HCT116 (cell line): ENCODE data around the gene BLID. TPM values are rescaled to one million over a fixed set of nuclear protein-coding genes. Genes with fewer than 3 reads are reported as not detected.

ENCODE experiments used
- ATAC-seq: fragments of 200-7000 bp; cut with Tn5 transposase; 2 replicates; pipeline ENCODE4 v1.9.1; 2020; ENCODE audit warnings: mild to moderate bottlenecking, moderate library complexity
- BruUV-seq: library from RNA; stranded (reverse); fragments of 400-500 nt; replicated peaks from 2 replicates; lab custom pipeline; 2021; lab: Mats Ljungman, UMichigan
- CTCF ChIA-PET: fragments of 300-600 bp; sonication (Branson Sonifier 250); formaldehyde crosslinking; loops from one replicate; lab custom pipeline; 2021; ENCODE audit warnings: antibody characterized with exemption; lab: Charles Lee
- POLR2A ChIA-PET: fragments of 300-600, 350-600 bp; sonication (Branson Sonifier 250); formaldehyde crosslinking; loops from one replicate; lab custom pipeline; 2021; ENCODE audit warnings: antibody characterized with exemption; lab: Charles Lee
- RAD21 ChIA-PET, 2 experiments: fragments of 300-600 bp; sonication (Branson Sonifier 250); formaldehyde crosslinking; loops; one replicate each; lab custom pipeline; 2023; ENCODE audit warnings: low total read pairs in 2 of 2; ENCODE audit not compliant: uncharacterized antibody in 2 of 2, unreplicated experiment in 2 of 2, low non-redundant PET in 1 of 2; lab: Charles Lee
- DNase-seq: peaks from one replicate; pipeline ENCODE4 v3.0.0-alpha.2; 2010; ENCODE audit warnings: low read depth, low spot score
- H2AFZ ChIP-seq: fragments of 200-600 bp; shearing (Covaris generic), sonication (generic); 2 replicates; pipeline ENCODE4 v1.6.1; 2017; ENCODE audit warnings: low read depth, mixed run types, mixed read lengths, antibody characterized with exemption, low read length; ENCODE audit not compliant: poor library complexity, severe bottlenecking
- H3K27ac ChIP-seq: 2 replicates; pipeline ENCODE4 v1.5.1; 2012; ENCODE audit warnings: low read depth, low read length
- H3K27me3 ChIP-seq: fragments of 200-600 bp; sonication (generic); 2 replicates; pipeline ENCODE4 v1.6.1; 2016; ENCODE audit warnings: mixed run types, low read length, mixed read lengths; ENCODE audit not compliant: insufficient read depth
- H3K36me3 ChIP-seq, 2 experiments: fragments of 200-500 bp in 1 of 2; fragments of 200-600 bp in 1 of 2; sonication (Bioruptor generic) in 1 of 2; sonication (generic) in 1 of 2; 2 replicates each; pipeline versions ENCODE4 v1.5.1 to v1.6.1; 2014 to 2016; ENCODE audit warnings: low read length in 2 of 2, inconsistent platforms in 1 of 2, mixed read lengths in 1 of 2, mixed run types in 1 of 2; ENCODE audit not compliant: insufficient read depth in 2 of 2, control insufficient read depth in 1 of 2
- H3K4me1 ChIP-seq, 2 experiments: fragments of 200-600 bp in 1 of 2; sonication (generic) in 1 of 2; 2 replicates each; pipeline versions ENCODE4 v1.5.1 to v1.6.1; 2012 to 2017; ENCODE audit warnings: low read length in 2 of 2, inconsistent platforms in 1 of 2, mild to moderate bottlenecking in 1 of 2, mixed read lengths in 1 of 2, mixed run types in 1 of 2, moderate library complexity in 1 of 2; ENCODE audit not compliant: insufficient read depth in 2 of 2, control insufficient read depth in 1 of 2
- H3K4me2 ChIP-seq: fragments of 200-600 bp; sonication (generic); 2 replicates; pipeline ENCODE4 v1.6.1; 2017; ENCODE audit warnings: mixed run types, low read length, mixed read lengths
- H3K4me3 ChIP-seq, 2 experiments: fragments of 200-600 bp in 1 of 2; sonication (generic) in 1 of 2; replicated peaks in 1 of 2; 2 replicates each; pipeline ENCODE4 v1.5.1; 2011 to 2016; ENCODE audit warnings: low read length in 2 of 2, control low read depth in 1 of 2, low read depth in 1 of 2, mild to moderate bottlenecking in 1 of 2, mixed read lengths in 1 of 2, mixed run types in 1 of 2
- H3K79me2 ChIP-seq: fragments of 200-600 bp; sonication (generic); 2 replicates; pipeline ENCODE4 v1.6.1; 2017; ENCODE audit warnings: mild to moderate bottlenecking, mixed run types, low read length, moderate library complexity, mixed read lengths; ENCODE audit not compliant: insufficient read depth
- H3K9ac ChIP-seq: fragments of 200-600 bp; sonication (generic); 2 replicates; pipeline ENCODE4 v1.6.1; 2016; ENCODE audit warnings: low read length, mixed read lengths
- H3K9me2 ChIP-seq: fragments of 200-600 bp; sonication (generic), shearing (Covaris generic); 2 replicates; pipeline ENCODE4 v1.6.1; 2017; ENCODE audit warnings: mixed run types, mild to moderate bottlenecking, moderate library complexity; ENCODE audit not compliant: insufficient read depth
- H3K9me3 ChIP-seq, 2 experiments: fragments of 200-500 bp in 1 of 2; fragments of 200-600 bp in 1 of 2; sonication (Bioruptor generic) in 1 of 2; sonication (generic) in 1 of 2; 2 replicates each; pipeline ENCODE4 v1.6.1; 2014 to 2017; ENCODE audit warnings: low read length in 2 of 2, mixed read lengths in 2 of 2, inconsistent platforms in 1 of 2, low read depth in 1 of 2, mild to moderate bottlenecking in 1 of 2, mixed run types in 1 of 2, moderate library complexity in 1 of 2; ENCODE audit not compliant: control insufficient read depth in 1 of 2, insufficient read depth in 1 of 2
- H4K20me1 ChIP-seq: fragments of 200-600 bp; sonication (generic), shearing (Covaris generic); 2 replicates; pipeline ENCODE4 v1.6.1; 2017; ENCODE audit warnings: mixed run types, mild to moderate bottlenecking, moderate library complexity; ENCODE audit not compliant: insufficient read depth
- CBX3 ChIP-seq: IDR thresholded peaks from 2 replicates; pipeline ENCODE4 v1.6.1; 2012; ENCODE audit warnings: low read depth
- CEBPB ChIP-seq: IDR thresholded peaks from 2 replicates; pipeline ENCODE4 v1.6.1; 2012; ENCODE audit warnings: low read depth
- EGR1 ChIP-seq: IDR thresholded peaks from 2 replicates; pipeline ENCODE4 v1.6.1; 2012; ENCODE audit warnings: low read depth
- ELF1 ChIP-seq: IDR thresholded peaks from 2 replicates; pipeline ENCODE4 v1.6.1; 2012; ENCODE audit warnings: low read depth, borderline replicate concordance
- EZH2 ChIP-seq: fragments of 200-600 bp; sonication (generic); IDR thresholded peaks from 2 replicates; pipeline ENCODE4 v1.6.1; 2017; ENCODE audit warnings: antibody characterized with exemption, mixed run types
- FOSL1 ChIP-seq: IDR thresholded peaks from 2 replicates; pipeline ENCODE4 v1.6.1; 2012; ENCODE audit warnings: low read depth
- JUND ChIP-seq: IDR thresholded peaks from 2 replicates; pipeline ENCODE4 v1.6.1; 2012
- POLR2A ChIP-seq: IDR thresholded peaks from 2 replicates; pipeline ENCODE4 v1.7.0; 2011; ENCODE audit warnings: borderline replicate concordance; ENCODE audit not compliant: insufficient read depth, insufficient read length; ENCODE audit errors: extremely low read depth
- POLR2AphosphoS5 ChIP-seq: IDR thresholded peaks from 2 replicates; pipeline ENCODE4 v1.6.1; 2011; ENCODE audit warnings: mild to moderate bottlenecking, low read depth, low read length, moderate library complexity
- RAD21 ChIP-seq: IDR thresholded peaks from 2 replicates; pipeline ENCODE4 v1.6.1; 2012; ENCODE audit warnings: low read depth, mild to moderate bottlenecking
- SIN3A ChIP-seq: IDR thresholded peaks from 2 replicates; pipeline ENCODE4 v1.6.1; 2012; ENCODE audit warnings: low read depth
- SP1 ChIP-seq: IDR thresholded peaks from 2 replicates; pipeline ENCODE4 v1.6.1; 2012; ENCODE audit warnings: low read depth
- TCF7L2 ChIP-seq: IDR thresholded peaks from 2 replicates; pipeline ENCODE4 v1.7.0; 2011; ENCODE audit warnings: borderline replicate concordance, inconsistent platforms; ENCODE audit not compliant: insufficient read depth, insufficient read length; ENCODE audit errors: extremely low read depth
- YY1 ChIP-seq: IDR thresholded peaks from 2 replicates; pipeline ENCODE4 v1.6.1; 2011; ENCODE audit warnings: low read length, low read depth, moderate library complexity, mild to moderate bottlenecking; ENCODE audit not compliant: insufficient replicate concordance; ENCODE audit errors: extremely low read depth
- ZFX ChIP-seq: fragments of 450-650 bp; IDR thresholded peaks from 2 replicates; pipeline ENCODE4 v1.6.1; 2017
- intact Hi-C: fragments of 100-400 bp; cut with micrococcal nuclease; formaldehyde crosslinking; loops from 2 replicates; pipeline ENCODE4 v1.10.0; 2022
- total RNA-seq: library from RNA; stranded (reverse); gene quantifications from one replicate; pipeline ENCODE4 v1.2.1, GENCODE V29; 2021; ENCODE audit not compliant: unreplicated experiment
- TF ChIP-seq, protein P1 (sequence below): IDR thresholded peaks from 2 replicates; pipeline ENCODE4 v1.6.1; 2011; ENCODE audit warnings: mild to moderate bottlenecking, low read length, moderate library complexity; ENCODE audit not compliant: insufficient replicate concordance; ENCODE audit errors: extremely low read depth
- TF ChIP-seq, protein P2 (sequence below), 3 experiments: fragments of 200-600 bp in 1 of 3; sonication (generic) in 1 of 3; IDR thresholded peaks in 2 of 3; conservative IDR thresholded peaks in 1 of 3; 2 replicates each; pipeline ENCODE4 v1.5.1; 2012 to 2017; ENCODE audit warnings: low read depth in 2 of 3, low read length in 2 of 3, antibody characterized with exemption in 1 of 3, borderline replicate concordance in 1 of 3, control low read depth in 1 of 3, mild to moderate bottlenecking in 1 of 3, mixed read lengths in 1 of 3, mixed run types in 1 of 3, moderate library complexity in 1 of 3; ENCODE audit not compliant: insufficient read depth in 1 of 3
- TF ChIP-seq, protein P3 (sequence below): IDR thresholded peaks from 2 replicates; pipeline ENCODE4 v1.6.1; 2012; ENCODE audit warnings: low read depth
- TF ChIP-seq, protein P4 (sequence below): IDR thresholded peaks from 2 replicates; pipeline ENCODE4 v1.6.1; 2012

The BLID gene
- total RNA-seq, 1 experiment from 2014 or later: 8.9 TPM

DNA sequence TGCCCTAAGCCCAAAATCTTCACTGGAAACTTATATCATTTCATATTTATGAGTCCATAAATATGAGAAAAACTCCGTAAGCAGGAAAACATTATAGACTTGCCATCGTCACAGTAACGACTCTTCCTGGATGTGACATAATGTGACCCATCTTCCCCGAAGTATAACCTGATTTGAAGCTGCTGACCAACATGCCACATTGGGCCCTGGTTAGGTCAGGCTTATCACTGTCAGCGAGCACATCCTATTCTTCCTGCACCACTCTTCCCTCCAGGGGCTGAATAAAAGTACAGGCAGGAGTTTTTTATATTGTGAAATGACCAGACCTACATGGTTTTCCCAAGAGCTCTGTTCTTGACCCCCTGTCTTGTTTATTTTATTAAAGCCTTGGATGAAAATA lies 12.1 kb upstream of the BLID start (continued):
- TF ChIP-seq, protein P1, sequence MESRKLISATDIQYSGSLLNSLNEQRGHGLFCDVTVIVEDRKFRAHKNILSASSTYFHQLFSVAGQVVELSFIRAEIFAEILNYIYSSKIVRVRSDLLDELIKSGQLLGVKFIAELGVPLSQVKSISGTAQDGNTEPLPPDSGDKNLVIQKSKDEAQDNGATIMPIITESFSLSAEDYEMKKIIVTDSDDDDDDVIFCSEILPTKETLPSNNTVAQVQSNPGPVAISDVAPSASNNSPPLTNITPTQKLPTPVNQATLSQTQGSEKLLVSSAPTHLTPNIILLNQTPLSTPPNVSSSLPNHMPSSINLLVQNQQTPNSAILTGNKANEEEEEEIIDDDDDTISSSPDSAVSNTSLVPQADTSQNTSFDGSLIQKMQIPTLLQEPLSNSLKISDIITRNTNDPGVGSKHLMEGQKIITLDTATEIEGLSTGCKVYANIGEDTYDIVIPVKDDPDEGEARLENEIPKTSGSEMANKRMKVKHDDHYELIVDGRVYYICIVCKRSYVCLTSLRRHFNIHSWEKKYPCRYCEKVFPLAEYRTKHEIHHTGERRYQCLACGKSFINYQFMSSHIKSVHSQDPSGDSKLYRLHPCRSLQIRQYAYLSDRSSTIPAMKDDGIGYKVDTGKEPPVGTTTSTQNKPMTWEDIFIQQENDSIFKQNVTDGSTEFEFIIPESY: no peak
- TF ChIP-seq SP1 (no peak), TCF7L2 (no peak), ELF1 (no peak), EZH2 (no peak)

DNA sequence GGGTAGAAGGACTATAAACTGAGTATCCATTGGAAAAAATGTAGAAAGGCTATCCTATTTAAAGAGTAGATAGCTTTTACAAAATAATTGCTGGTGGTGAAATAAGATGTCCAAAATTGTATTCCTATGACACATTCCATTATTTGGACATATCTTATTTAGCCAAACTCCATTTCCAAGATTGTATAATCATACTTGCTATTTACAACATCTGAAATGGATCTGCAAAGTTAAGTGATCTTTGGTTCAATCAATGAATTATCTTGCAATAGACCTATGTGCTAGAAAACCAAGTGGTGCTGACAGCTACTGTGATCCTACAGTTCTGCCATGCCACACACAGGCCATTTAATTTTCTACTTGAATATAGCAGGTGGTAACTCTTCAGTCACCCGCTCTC lies 11.0 kb upstream of the BLID start:
- no peak for ATAC-seq
- TF ChIP-seq POLR2A (no peak), JUND (no peak), RAD21 (no peak), ZFX (no peak), TCF7L2 (no peak), CEBPB (no peak), EZH2 (no peak), POLR2AphosphoS5 (no peak; the same call in 1 of the 2 replicates), EGR1 (no peak), SP1 (no peak), CBX3 (no peak), FOSL1 (no peak), YY1 (no peak), SIN3A (no peak)
- TF ChIP-seq, protein P2, sequence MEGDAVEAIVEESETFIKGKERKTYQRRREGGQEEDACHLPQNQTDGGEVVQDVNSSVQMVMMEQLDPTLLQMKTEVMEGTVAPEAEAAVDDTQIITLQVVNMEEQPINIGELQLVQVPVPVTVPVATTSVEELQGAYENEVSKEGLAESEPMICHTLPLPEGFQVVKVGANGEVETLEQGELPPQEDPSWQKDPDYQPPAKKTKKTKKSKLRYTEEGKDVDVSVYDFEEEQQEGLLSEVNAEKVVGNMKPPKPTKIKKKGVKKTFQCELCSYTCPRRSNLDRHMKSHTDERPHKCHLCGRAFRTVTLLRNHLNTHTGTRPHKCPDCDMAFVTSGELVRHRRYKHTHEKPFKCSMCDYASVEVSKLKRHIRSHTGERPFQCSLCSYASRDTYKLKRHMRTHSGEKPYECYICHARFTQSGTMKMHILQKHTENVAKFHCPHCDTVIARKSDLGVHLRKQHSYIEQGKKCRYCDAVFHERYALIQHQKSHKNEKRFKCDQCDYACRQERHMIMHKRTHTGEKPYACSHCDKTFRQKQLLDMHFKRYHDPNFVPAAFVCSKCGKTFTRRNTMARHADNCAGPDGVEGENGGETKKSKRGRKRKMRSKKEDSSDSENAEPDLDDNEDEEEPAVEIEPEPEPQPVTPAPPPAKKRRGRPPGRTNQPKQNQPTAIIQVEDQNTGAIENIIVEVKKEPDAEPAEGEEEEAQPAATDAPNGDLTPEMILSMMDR (IDR thresholded peaks at IDR 0.05 in 2 of 3, conservative IDR thresholded peaks at IDR 0.05 in 1 of 3; ENCODE audit: borderline replicate concordance in 1 of 3, insufficient read depth in 1 of 3, low read depth in 2 of 3, low read length in 2 of 3): no peak
- TF ChIP-seq, protein P3, sequence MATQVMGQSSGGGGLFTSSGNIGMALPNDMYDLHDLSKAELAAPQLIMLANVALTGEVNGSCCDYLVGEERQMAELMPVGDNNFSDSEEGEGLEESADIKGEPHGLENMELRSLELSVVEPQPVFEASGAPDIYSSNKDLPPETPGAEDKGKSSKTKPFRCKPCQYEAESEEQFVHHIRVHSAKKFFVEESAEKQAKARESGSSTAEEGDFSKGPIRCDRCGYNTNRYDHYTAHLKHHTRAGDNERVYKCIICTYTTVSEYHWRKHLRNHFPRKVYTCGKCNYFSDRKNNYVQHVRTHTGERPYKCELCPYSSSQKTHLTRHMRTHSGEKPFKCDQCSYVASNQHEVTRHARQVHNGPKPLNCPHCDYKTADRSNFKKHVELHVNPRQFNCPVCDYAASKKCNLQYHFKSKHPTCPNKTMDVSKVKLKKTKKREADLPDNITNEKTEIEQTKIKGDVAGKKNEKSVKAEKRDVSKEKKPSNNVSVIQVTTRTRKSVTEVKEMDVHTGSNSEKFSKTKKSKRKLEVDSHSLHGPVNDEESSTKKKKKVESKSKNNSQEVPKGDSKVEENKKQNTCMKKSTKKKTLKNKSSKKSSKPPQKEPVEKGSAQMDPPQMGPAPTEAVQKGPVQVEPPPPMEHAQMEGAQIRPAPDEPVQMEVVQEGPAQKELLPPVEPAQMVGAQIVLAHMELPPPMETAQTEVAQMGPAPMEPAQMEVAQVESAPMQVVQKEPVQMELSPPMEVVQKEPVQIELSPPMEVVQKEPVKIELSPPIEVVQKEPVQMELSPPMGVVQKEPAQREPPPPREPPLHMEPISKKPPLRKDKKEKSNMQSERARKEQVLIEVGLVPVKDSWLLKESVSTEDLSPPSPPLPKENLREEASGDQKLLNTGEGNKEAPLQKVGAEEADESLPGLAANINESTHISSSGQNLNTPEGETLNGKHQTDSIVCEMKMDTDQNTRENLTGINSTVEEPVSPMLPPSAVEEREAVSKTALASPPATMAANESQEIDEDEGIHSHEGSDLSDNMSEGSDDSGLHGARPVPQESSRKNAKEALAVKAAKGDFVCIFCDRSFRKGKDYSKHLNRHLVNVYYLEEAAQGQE: no peak
- TF ChIP-seq, protein P4, sequence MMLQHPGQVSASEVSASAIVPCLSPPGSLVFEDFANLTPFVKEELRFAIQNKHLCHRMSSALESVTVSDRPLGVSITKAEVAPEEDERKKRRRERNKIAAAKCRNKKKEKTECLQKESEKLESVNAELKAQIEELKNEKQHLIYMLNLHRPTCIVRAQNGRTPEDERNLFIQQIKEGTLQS: no peak

More for the DNA sequence above, 11.0 kb upstream of the BLID start:
- ChIA-PET RAD21 (no interaction called here), POLR2A (no interaction called here), CTCF (interaction anchor here (1.2 to 2.1 kb wide), 2 partner anchors 12 to 19 kb away, joined by 4 to 5 read pairs; no protein-coding TSS in a partner anchor)
- H3K27me3 ChIP-seq: no peaks in the 10 kb centered on the region
- no peak overlapping the region for H3K4me3 ChIP-seq
- no TSS peak for BruUV-seq
- H3K9me3 ChIP-seq: no peaks in the 10 kb centered on the region
- H3K79me2 ChIP-seq: peaks cover 100% of the 10 kb centered on the region
- intact Hi-C loops: no loop called here
- H4K20me1 ChIP-seq: no peaks in the 10 kb centered on the region
- peaks cover 66 to 82% of the 10 kb centered on the region in 2 experiments for H3K4me1 ChIP-seq
- no peak overlapping the region for H3K27ac ChIP-seq
- H3K4me2 ChIP-seq: no peak overlapping the region
- no peak overlapping the region for H3K9ac ChIP-seq
- no peak for DNase-seq
- H3K9me2 ChIP-seq: no peaks in the 10 kb centered on the region
- no peak overlapping the region for H2AFZ ChIP-seq
- H3K36me3 ChIP-seq: peaks cover 0 to 38% of the 10 kb centered on the region in 2 experiments; a peak in 2 of 4 replicates
